GM12891 (cell line): Measurements from ENCODE around the gene CHERP.

Experiments
- DNase-seq: peaks from one replicate; pipeline ENCODE4 v3.0.0; 2011; ENCODE audit warnings: low spot score; ENCODE audit not compliant: insufficient read length
- FAIRE-seq: peaks from 2 replicates; lab custom pipeline; 2011; peaks lifted over from hg19 to GRCh38; lab: Jason Lieb, UNC
- PAX5 ChIP-seq: IDR thresholded peaks from 2 replicates; pipeline ENCODE4 v1.6.1; 2011; ENCODE audit warnings: low read length, moderate library complexity, mild to moderate bottlenecking; ENCODE audit not compliant: insufficient read depth, severe bottlenecking
- POLR2A ChIP-seq: IDR thresholded peaks from 2 replicates; pipeline ENCODE4 v1.6.1; 2011; ENCODE audit warnings: low read depth, low read length, control low read depth
- POLR2AphosphoS5 ChIP-seq: IDR thresholded peaks from 2 replicates; pipeline ENCODE4 v1.6.1; 2011; ENCODE audit warnings: low read depth, low read length, control low read depth
- POU2F2 ChIP-seq: IDR thresholded peaks from 2 replicates; pipeline ENCODE4 v1.6.1; 2011; ENCODE audit warnings: low read depth, mild to moderate bottlenecking, control low read depth, low read length, moderate library complexity
- SPI1 ChIP-seq: IDR thresholded peaks from 2 replicates; pipeline ENCODE4 v1.6.1; 2011; ENCODE audit warnings: low read depth, low read length, control low read depth
- TAF1 ChIP-seq: IDR thresholded peaks from 2 replicates; pipeline ENCODE4 v1.6.1; 2011; ENCODE audit warnings: low read depth, low read length, control low read depth

CHERP gene

GRCh38 chr19:16585808-16586476 lies 43.7 kb upstream of the CHERP start:
- FAIRE-seq (peak; percentile 88), DNase-seq (no peak)
- TF ChIP-seq POLR2A (peak; percentile 94), POU2F2 (no peak), TAF1 (peak; percentile 73), POLR2AphosphoS5 (peak; percentile 79), PAX5 (no peak), SPI1 (peak; percentile 99)

GRCh38 chr19:16585094-16585801 lies 43.0 kb upstream of the CHERP start:
- FAIRE-seq = peak; percentile 65
- no peak for DNase-seq
- no peak for TF ChIP-seq SPI1
- TF ChIP-seq TAF1 = no peak
- no peak for TF ChIP-seq POU2F2
- TF ChIP-seq POLR2A = no peak
- TF ChIP-seq PAX5 = no peak
- TF ChIP-seq POLR2AphosphoS5 = no peak

GRCh38 chr19:16584248-16585093 lies 42.2 kb upstream of the CHERP start:
- DNase-seq = peak; percentile 80
- FAIRE-seq = peak; percentile 97
- TF ChIP-seq POU2F2 (peak; percentile 84), TAF1 (peak; percentile 91), POLR2A (peak; percentile 99), PAX5 (no peak), SPI1 (peak; percentile 90), POLR2AphosphoS5 (peak; percentile 99)

GRCh38 chr19:16582486-16583261 lies 40.4 kb upstream of the CHERP start:
- FAIRE-seq = no peak
- no peak for DNase-seq
- TF ChIP-seq TAF1 = no peak
- TF ChIP-seq POLR2A = no peak
- no peak for TF ChIP-seq POU2F2
- no peak for TF ChIP-seq SPI1
- TF ChIP-seq PAX5 = no peak
- TF ChIP-seq POLR2AphosphoS5 = no peak

GRCh38 chr19:16581971-16582343 lies 39.7 kb upstream of the CHERP start:
- no peak for FAIRE-seq
- TF ChIP-seq TAF1 = no peak
- no peak for TF ChIP-seq POLR2AphosphoS5
- TF ChIP-seq POLR2A = no peak; the same call in 1 of the 2 replicates
- no peak for TF ChIP-seq PAX5
- TF ChIP-seq POU2F2 = no peak
- TF ChIP-seq SPI1 = no peak

GRCh38 chr19:16581145-16581970 lies 39.1 kb upstream of the CHERP start:
- no peak for DNase-seq
- no peak for TF ChIP-seq POLR2AphosphoS5
- no peak for TF ChIP-seq TAF1
- no peak for TF ChIP-seq PAX5
- TF ChIP-seq SPI1 = no peak
- 0 out of 2 replicates have a peak, but pooled peaks have one; percentile 5 for TF ChIP-seq POLR2A
- FAIRE-seq = peak; percentile 72

More at GRCh38 chr19:16581971-16582343, 39.7 kb upstream of the CHERP start:
- no peak for DNase-seq

GRCh38 chr19:16579381-16579780 lies 37.1 kb upstream of the CHERP start:
- TF ChIP-seq POU2F2 (no peak), POLR2A (no peak), PAX5 (no peak), POLR2AphosphoS5 (no peak), TAF1 (no peak), SPI1 (no peak)
- no peak for FAIRE-seq
- DNase-seq = no peak

- DNase-seq = no peak
- TF ChIP-seq PAX5 (no peak), POLR2A (no peak), POU2F2 (no peak), TAF1 (no peak), SPI1 (no peak), POLR2AphosphoS5 (no peak)
- FAIRE-seq = no peak
These were observed 35.3 kb upstream of the CHERP start for GRCh38 chr19:16577531-16577985.
